ENCODE results near the gene VSTM2B.

GRCh38 chr19:29484876-29485275 is 40.9 kb upstream of the VSTM2B start:
- TF ChIP-seq SNRNP70 (IDR thresholded peaks at IDR 0.05; ENCODE audit: low read depth, low read length): no peak
- no peak for TF ChIP-seq EP300 (IDR thresholded peaks at IDR 0.05; ENCODE audit: low read depth in 2 of 2, low read length in 2 of 2)
- TF ChIP-seq EP300 (CRISPR knock-in tag; IDR thresholded peaks at IDR 0.05; ENCODE audit: borderline replicate concordance): no peak
- no peak for TF ChIP-seq RXRA (CRISPR knock-in tag; IDR thresholded peaks at IDR 0.05)
